Fibroblast of upper back skin (primary cell): ENCODE results near the gene NEURL2.
A peak's percentile ranks its signal among the peaks of the same experiment; 100 is the strongest.
"Not testable (repeated sequence)": the region's sequence is repeated elsewhere in the genome, so short reads cannot be mapped to it uniquely, and the experiment has no call there.

Source experiments
- DNase-seq: peaks from one replicate; pipeline ENCODE4 v3.0.0-alpha.2; 2013

The NEURL2 gene

GRCh38 chr20:45919542-45920399, 28.8 kb upstream of the NEURL2 start:
- DNase-seq, result peak; percentile 73

- no peak for DNase-seq
These were observed 27.9 kb upstream of the NEURL2 start for GRCh38 chr20:45918779-45919537.

GRCh38 chr20:45918182-45918737, 27.3 kb upstream of the NEURL2 start:
- no peak for DNase-seq

DNA sequence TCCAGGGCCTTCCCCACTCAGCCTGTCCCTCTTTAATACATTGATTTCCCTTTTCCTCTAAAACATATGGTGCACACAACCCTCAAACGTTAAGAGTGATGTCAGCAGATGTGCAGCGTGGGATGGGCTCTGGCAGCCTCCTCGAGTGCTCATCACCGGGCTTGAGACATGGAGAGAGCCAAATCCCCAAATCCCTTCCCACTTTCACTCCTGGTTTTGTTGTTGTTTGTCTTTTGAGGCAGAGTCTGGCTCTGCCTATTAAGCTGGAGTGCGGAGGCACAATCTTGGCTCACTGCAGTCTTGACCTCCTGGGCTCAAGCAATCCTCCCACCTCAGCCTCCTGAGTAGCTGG, 26.8 kb upstream of the NEURL2 start:
- peak; percentile 42 for DNase-seq

GRCh38 chr20:45913116-45913515, 22.1 kb upstream of the NEURL2 start:
- DNase-seq, result no peak

GRCh38 chr20:45912344-45912682, 21.3 kb upstream of the NEURL2 start:
- no peak for DNase-seq

- DNase-seq, result peak; percentile 83
These were observed 20.7 kb upstream of the NEURL2 start, which contains the start of gene PLTP for GRCh38 chr20:45911486-45912343. Gene PLTP (minus strand): TSS chr20:45912155. CDS start chr20:45911452, 703 bp downstream.

- DNase-seq, result peak; percentile 100
These were observed 19.9 kb upstream of the NEURL2 start for GRCh38 chr20:45910670-45911485.

DNA sequence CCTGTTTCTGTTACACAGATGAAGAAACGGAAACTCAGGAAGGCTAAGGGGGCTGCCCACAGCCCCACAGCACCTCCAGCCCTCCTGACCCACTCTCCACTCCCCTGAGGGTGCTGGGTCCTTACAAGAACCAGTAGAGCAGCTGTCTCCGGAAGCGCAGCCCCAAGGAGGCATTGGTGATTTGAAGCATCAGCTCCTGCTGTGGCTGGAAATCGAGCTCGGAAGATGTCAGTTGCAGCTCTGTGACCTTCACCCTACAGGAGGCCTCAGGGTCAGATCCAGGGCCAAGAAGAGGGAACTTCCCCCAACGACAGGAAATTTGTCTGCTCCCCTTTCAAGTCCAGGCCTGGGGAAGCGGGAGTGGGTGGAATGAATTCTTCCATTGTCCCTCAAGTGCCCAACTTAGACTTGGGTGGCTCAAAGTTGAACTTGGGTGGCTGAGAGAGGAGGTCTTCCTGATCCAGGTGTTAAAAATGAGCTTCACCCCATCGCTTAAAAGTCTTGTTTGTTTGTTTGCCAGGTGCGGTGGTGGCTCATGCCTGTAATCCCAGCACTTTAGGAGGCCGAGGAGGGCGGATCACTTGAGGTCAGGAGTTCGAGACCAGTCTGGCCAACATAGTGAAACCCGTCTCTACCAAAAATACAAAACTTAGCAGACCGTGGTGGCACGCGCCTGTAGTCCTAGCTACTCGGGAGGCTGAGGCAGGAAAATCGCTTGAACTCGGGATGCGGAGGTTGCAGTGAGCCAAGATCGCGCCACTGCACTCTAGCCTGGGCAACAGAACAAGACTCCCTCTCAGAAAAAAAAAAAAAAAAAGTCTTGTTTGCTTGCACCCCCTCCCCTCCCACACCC, 19.0 kb upstream of the NEURL2 start:
- no peak for DNase-seq

GRCh38 chr20:45909336-45909808, 18.4 kb upstream of the NEURL2 start:
- no peak for DNase-seq

DNA sequence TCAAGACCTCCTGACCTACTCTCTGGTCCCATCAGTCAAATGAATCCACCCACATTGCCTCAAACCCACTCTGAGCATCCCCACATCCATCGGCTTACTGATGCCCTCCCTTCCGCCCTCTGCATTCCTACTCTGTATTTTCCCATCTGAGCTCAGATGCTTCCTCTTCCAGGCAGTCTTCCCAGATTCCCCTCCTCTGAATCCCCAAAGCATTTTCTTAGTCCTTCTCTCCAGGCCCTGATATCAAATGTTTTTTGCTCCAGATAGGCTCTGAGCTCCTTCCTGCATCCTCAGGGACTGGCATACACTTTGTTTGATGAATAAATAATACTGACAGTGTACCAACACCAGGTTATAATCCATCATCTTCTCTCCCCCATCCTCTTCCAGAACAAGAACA, 17.1 kb upstream of the NEURL2 start:
- DNase-seq, result no peak

DNA sequence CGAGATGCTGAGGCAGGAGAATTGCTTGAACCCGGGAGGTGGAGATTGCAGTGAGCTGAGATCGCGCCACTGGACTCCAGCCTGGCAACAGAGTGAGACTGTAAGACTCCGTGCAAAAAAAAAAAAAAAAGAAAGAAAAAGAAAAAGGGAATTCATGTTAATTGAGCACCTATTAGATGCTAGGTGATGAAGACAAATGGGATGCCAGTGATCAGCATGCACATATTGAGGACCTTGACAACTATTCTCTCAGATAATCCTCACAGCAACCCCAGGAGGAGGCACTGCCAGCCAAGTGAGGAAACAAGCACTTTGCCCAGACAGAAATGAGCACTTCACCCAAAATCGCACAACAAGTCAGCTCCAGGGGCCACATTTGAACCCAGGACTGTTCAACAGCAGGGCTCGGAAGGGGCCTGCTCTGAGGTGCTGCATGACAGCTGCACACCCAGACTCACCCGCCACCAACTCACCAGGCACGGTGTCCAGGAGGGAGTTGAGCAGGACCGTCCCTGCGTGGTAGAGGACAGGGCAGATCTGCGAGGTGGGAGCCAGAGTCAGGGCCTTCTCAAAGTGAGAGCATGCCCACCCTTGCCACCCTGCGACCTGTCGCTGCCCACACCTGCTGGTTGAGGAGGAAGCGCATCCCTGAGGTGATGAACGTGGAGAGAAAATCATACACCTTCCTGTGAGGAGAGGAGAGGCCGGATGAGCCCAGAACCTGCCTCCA, 16.4 kb upstream of the NEURL2 start:
- no peak for DNase-seq

GRCh38 chr20:45905505-45906079, 14.6 kb upstream of the NEURL2 start:
- peak; percentile 58 for DNase-seq

DNA sequence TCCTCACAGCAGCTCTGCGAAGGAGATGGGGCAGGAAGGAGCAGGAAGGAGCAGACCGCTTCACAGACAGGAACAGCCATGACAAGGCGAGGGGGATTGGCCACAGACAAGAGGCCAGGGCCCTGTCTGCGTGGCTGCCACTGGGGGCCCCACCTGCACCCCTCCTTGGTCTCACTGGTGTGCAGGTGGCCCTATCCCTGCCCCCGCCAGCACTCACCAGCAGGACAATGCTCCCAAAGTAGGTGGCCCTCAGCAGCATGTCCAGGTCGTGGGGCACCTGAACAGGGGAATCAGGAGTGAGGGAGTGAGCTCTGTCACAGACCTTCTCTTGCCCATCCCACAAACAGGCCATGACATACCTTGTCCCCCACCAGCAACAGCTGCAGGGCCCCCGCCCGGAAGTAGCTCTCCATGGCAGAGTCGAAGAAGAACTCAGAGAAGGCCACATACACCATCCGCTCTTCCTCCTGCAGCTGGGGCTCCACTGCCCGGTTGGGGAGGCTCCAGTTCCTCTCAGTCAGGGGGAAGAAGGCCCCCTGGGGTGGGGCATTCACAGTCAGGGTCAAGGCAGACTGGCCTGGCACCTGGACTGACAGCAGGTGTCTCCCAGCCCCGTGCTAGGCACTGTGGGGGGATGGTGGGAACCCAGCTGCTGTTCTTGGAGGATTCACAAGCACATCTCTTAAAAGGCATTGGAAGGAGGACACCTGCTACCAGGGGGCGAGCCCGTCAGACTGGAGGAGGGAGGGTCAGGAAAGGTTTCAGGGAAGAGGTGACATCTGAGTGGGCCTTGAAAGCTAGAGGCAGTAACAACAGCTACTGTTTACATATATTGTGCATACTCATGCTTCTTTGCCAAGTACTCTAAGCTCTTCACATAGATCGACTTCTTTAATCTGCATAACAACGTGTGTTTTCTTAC, 13.8 kb upstream of the NEURL2 start:
- no peak for DNase-seq

DNA sequence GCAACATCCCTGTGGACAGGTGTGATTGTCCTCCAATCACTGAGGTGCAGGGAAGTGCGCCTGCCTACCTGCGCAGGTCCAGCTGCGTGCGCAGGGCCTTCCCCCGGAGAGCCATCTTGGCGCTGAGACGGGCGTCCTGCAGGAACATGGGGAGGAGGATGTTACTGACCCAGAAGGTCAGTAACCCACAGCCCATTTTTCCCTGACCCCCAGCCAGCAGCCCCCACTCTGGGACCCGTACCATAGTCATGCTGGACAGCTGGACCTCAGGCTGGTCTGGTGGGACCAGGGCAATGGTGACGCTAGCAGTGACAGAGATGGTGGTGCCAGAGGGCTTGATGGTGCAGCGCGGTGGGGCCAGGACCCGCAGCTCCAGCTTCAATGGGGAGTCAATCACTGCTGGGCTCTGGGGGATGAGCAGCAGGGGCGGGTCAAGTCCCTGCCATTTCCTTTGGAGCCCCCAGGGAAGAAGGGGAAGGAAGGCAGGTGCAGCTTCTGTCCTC, 11.2 kb upstream of the NEURL2 start:
- DNase-seq, result no peak

GRCh38 chr20:45901332-45901731, 10.3 kb upstream of the NEURL2 start:
- not testable (repeated sequence) for DNase-seq

DNA sequence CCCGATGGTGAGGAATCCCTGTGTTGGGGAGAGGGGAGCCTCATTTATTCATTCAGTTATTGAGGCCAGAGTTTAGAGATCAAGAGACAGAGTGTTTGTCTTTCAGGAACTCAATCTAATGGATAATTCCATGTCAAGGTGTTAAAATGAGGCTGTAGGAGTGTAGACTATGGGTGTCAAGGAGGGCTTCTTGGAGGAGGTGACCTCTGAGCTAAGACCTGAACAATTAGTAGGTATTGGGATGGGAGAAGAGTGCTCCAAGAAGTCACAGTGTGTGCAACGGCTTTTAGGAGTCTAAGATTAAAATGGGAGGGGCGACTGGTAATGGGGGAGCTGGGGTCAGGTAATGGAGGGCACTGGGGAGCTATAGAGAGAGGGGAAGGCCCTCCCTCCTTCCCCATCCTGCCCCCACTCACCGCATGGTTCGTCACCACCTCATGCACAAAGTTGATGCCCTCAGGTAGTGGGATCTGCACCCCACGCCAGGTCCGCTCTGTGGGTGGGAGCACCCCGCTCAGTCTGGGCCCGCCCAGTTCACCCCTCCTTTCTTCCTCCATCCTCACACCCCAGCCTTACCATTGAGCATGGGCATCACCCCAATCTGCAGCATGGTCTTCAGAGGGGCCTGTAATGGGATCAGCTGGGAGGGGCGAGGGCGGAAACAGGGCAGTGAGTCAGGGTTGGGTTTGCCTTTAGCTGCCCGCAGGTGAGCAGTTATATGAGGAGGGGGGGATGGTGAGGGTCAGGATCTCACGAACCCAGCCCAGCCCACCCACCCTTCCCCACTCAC, 8.2 kb upstream of the NEURL2 start:
- no peak for DNase-seq

- no peak for DNase-seq
These were observed 7.3 kb upstream of the NEURL2 start for GRCh38 chr20:45898285-45898684.
